ENCODE measurements around the gene TMEM200A.

DNA sequence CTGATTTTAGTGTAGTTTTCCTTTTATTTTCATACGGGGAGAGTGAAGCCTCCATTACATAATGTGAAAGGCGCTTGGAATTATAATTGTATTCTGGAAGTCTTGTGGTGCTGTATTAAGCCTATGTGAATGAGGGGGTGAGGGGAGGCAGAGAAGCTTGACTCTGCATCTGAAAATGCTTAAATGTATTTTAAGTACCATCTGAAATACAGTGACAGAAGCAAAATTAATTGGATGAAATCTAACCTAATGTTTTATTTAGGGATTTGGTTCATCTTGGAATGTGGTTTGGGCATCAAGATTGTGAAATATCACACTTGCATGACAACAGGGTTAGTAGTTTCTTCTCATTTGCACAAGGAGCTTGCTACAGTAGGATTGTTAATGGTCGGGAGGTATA lies 41.2 kb downstream of the TMEM200A start:
- no peak for TF ChIP-seq TCF7L2 (IDR thresholded peaks at IDR 0.05; ENCODE audit: low read depth, low read length)
- TF ChIP-seq, protein P1, sequence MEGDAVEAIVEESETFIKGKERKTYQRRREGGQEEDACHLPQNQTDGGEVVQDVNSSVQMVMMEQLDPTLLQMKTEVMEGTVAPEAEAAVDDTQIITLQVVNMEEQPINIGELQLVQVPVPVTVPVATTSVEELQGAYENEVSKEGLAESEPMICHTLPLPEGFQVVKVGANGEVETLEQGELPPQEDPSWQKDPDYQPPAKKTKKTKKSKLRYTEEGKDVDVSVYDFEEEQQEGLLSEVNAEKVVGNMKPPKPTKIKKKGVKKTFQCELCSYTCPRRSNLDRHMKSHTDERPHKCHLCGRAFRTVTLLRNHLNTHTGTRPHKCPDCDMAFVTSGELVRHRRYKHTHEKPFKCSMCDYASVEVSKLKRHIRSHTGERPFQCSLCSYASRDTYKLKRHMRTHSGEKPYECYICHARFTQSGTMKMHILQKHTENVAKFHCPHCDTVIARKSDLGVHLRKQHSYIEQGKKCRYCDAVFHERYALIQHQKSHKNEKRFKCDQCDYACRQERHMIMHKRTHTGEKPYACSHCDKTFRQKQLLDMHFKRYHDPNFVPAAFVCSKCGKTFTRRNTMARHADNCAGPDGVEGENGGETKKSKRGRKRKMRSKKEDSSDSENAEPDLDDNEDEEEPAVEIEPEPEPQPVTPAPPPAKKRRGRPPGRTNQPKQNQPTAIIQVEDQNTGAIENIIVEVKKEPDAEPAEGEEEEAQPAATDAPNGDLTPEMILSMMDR (IDR thresholded peaks at IDR 0.05), result no peak
- TF ChIP-seq, protein P2, sequence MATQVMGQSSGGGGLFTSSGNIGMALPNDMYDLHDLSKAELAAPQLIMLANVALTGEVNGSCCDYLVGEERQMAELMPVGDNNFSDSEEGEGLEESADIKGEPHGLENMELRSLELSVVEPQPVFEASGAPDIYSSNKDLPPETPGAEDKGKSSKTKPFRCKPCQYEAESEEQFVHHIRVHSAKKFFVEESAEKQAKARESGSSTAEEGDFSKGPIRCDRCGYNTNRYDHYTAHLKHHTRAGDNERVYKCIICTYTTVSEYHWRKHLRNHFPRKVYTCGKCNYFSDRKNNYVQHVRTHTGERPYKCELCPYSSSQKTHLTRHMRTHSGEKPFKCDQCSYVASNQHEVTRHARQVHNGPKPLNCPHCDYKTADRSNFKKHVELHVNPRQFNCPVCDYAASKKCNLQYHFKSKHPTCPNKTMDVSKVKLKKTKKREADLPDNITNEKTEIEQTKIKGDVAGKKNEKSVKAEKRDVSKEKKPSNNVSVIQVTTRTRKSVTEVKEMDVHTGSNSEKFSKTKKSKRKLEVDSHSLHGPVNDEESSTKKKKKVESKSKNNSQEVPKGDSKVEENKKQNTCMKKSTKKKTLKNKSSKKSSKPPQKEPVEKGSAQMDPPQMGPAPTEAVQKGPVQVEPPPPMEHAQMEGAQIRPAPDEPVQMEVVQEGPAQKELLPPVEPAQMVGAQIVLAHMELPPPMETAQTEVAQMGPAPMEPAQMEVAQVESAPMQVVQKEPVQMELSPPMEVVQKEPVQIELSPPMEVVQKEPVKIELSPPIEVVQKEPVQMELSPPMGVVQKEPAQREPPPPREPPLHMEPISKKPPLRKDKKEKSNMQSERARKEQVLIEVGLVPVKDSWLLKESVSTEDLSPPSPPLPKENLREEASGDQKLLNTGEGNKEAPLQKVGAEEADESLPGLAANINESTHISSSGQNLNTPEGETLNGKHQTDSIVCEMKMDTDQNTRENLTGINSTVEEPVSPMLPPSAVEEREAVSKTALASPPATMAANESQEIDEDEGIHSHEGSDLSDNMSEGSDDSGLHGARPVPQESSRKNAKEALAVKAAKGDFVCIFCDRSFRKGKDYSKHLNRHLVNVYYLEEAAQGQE (IDR thresholded peaks at IDR 0.05; ENCODE audit: insufficient read depth in 1 of 2, low read depth in 2 of 2, low read length in 1 of 2), result no peak
- TF ChIP-seq POLR2AphosphoS5 (IDR thresholded peaks at IDR 0.05; ENCODE audit: low read depth, low read length), result no peak

Data from Panc1 (cell line).